Activated T-helper 2 cell treated with anti-CD3 and anti-CD28 coated beads, Interferon-gamma antibody, Interleukin-2, Interleukin-4, amounts not matched to agents 10 μg/mL and 5 μg/mL and 100 μg/mL, durations not matched to agents 14 hours and 24 hours and 36 hours (primary cell): ENCODE measurements around the gene MAGEE1. TPM values are rescaled to one million over a fixed set of nuclear protein-coding genes. Genes with fewer than 3 reads are reported as not detected.
A peak's percentile ranks its signal among the peaks of the same experiment; 100 is the strongest.

ENCODE experiments used
- DNase-seq: peaks from one replicate; pipeline ENCODE4 v3.0.0; 2021; ENCODE audit warnings: low spot score
- H3K27ac Mint-ChIP-seq: one replicate; pipeline ENCODE4 v1.8.0; 2021; ENCODE audit warnings: mixed read lengths
- H3K27me3 Mint-ChIP-seq: one replicate; pipeline ENCODE4 v1.8.0; 2021; ENCODE audit warnings: low read depth, mixed read lengths
- H3K36me3 Mint-ChIP-seq: one replicate; pipeline ENCODE4 v1.8.0; 2021; ENCODE audit warnings: low read depth, mixed read lengths
- H3K4me1 Mint-ChIP-seq: one replicate; pipeline ENCODE4 v1.8.0; 2021; ENCODE audit warnings: low read depth, mixed read lengths
- H3K4me3 Mint-ChIP-seq: one replicate; pipeline ENCODE4 v1.8.0; 2021; ENCODE audit warnings: low read depth, mild to moderate bottlenecking, moderate library complexity, mixed read lengths
- H3K9me3 Mint-ChIP-seq: one replicate; pipeline ENCODE4 v1.8.0; 2021; ENCODE audit warnings: mixed read lengths
- intact Hi-C: fragments of 100-400 bp; cut with micrococcal nuclease; formaldehyde crosslinking; loops from one replicate; pipeline ENCODE4 v1.15.1; 2023
- total RNA-seq: library from RNA; stranded (reverse); gene quantifications from 2 replicates; pipeline ENCODE4 v1.2.3, GENCODE V29; 2022

Gene MAGEE1, protein sequence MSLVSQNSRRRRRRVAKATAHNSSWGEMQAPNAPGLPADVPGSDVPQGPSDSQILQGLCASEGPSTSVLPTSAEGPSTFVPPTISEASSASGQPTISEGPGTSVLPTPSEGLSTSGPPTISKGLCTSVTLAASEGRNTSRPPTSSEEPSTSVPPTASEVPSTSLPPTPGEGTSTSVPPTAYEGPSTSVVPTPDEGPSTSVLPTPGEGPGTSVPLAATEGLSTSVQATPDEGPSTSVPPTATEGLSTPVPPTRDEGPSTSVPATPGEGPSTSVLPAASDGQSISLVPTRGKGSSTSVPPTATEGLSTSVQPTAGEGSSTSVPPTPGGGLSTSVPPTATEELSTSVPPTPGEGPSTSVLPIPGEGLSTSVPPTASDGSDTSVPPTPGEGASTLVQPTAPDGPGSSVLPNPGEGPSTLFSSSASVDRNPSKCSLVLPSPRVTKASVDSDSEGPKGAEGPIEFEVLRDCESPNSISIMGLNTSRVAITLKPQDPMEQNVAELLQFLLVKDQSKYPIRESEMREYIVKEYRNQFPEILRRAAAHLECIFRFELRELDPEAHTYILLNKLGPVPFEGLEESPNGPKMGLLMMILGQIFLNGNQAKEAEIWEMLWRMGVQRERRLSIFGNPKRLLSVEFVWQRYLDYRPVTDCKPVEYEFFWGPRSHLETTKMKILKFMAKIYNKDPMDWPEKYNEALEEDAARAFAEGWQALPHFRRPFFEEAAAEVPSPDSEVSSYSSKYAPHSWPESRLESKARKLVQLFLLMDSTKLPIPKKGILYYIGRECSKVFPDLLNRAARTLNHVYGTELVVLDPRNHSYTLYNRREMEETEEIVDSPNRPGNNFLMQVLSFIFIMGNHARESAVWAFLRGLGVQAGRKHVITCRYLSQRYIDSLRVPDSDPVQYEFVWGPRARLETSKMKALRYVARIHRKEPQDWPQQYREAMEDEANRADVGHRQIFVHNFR
- 2.4 and 2.8 TPM in 2 replicates for total RNA-seq

GRCh38 chrX:76427560-76428242 lies at the start of gene MAGEE1:
TSS of gene MAGEE1 (plus strand) at chrX:76427710. CDS start at chrX:76427931, 221 bp downstream.
- no peaks in the 10 kb centered on the region for H3K9me3 Mint-ChIP-seq
- no peak within 1 kb of the TSS for H3K27ac Mint-ChIP-seq
- peak; percentile 68 for DNase-seq
- peak within 1 kb of the TSS; percentile 85 for H3K4me3 Mint-ChIP-seq
- intact Hi-C loops, result no loop called here
- H3K4me1 Mint-ChIP-seq, result peaks cover 8% of the 10 kb centered on the region
- no peaks in the 10 kb centered on the region for H3K27me3 Mint-ChIP-seq
- no peaks in the 10 kb centered on the region for H3K36me3 Mint-ChIP-seq

GRCh38 chrX:76398970-76399369 lies 28.5 kb upstream of the MAGEE1 start:
- Mint-ChIP-seq H3K4me3 (no peak overlapping the region), H3K27ac (no peak overlapping the region), H3K4me1 (no peaks in the 10 kb centered on the region), H3K27me3 (no peaks in the 10 kb centered on the region), H3K9me3 (no peaks in the 10 kb centered on the region), H3K36me3 (no peaks in the 10 kb centered on the region)
- DNase-seq, result no peak
- intact Hi-C loops, result no loop called here

- Mint-ChIP-seq H3K27ac (no peak overlapping the region), H3K9me3 (no peaks in the 10 kb centered on the region), H3K36me3 (no peaks in the 10 kb centered on the region), H3K4me3 (no peak overlapping the region), H3K27me3 (no peaks in the 10 kb centered on the region), H3K4me1 (no peaks in the 10 kb centered on the region)
- intact Hi-C loops, result no loop called here
- DNase-seq, result no peak
Observed at GRCh38 chrX:76407795-76408194, 19.7 kb upstream of the MAGEE1 start.

DNA sequence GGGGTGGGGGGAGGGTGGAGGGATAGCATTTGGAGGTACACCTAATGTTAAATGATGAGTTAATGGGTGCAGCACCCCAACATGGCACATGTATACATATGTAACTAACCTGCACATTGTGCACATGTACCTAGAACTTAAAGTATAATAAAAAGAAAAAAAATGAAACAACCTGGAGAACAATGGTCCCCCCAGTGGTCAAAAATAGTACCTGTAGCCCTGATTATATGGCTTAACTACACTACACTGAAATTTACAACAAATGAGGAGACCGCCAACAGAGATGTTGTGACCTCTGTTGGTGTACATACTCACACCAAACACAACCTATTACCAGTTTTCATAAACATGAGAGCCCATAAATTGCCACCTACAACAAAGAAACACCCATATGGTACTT lies 7.3 kb upstream of the MAGEE1 start:
- H3K27me3 Mint-ChIP-seq, result peaks cover 2% of the 10 kb centered on the region
- no peak overlapping the region for H3K27ac Mint-ChIP-seq
- intact Hi-C loops, result no loop called here
- no peaks in the 10 kb centered on the region for H3K4me1 Mint-ChIP-seq
- no peak overlapping the region for H3K4me3 Mint-ChIP-seq
- DNase-seq, result no peak
- H3K9me3 Mint-ChIP-seq, result no peaks in the 10 kb centered on the region
- H3K36me3 Mint-ChIP-seq, result no peaks in the 10 kb centered on the region

DNA sequence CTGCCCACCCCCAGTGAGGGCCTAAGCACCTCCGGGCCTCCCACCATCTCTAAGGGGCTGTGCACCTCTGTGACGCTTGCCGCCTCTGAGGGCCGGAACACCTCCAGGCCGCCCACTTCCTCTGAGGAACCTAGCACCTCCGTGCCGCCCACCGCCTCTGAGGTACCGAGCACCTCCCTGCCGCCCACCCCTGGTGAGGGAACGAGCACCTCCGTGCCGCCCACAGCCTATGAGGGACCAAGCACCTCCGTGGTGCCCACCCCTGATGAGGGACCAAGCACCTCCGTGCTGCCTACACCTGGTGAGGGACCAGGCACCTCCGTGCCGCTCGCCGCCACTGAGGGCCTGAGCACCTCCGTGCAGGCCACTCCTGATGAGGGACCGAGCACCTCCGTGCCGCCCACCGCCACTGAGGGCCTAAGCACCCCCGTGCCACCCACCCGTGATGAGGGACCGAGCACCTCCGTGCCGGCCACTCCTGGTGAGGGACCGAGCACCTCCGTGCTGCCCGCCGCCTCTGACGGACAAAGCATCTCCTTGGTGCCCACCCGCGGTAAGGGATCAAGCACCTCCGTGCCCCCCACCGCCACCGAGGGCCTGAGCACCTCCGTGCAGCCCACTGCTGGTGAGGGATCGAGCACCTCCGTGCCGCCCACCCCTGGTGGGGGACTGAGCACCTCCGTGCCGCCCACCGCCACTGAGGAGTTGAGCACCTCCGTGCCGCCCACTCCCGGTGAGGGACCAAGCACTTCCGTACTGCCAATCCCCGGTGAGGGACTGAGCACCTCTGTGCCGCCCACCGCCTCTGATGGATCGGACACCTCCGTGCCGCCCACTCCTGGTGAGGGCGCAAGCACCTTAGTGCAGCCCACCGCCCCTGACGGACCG lies 977 bp downstream of the MAGEE1 start:
- H3K27ac Mint-ChIP-seq, result no peak overlapping the region

DNA sequence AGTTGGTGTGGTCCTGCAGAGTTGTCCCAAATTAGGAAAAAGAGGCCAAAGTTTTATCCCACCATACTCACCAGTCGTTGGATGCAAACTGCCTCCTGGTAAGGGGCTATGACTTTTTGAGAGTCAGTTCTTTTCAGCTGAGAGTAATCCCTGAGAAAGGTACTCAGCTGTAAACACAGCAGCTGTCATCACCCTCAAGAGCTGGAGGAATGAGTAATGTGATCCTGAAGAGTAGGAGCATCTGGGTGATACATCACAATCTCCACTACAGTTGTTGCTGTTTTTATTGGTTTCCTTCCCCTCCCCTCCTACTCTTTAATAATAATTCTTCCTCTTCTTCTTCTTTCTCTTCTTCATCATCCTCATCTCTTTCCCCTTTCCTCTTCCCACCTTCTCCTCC lies 5.7 kb downstream of the MAGEE1 start:
- intact Hi-C loops, result no loop called here
- no peak for DNase-seq
- H3K9me3 Mint-ChIP-seq, result no peaks in the 10 kb centered on the region
- H3K27ac Mint-ChIP-seq, result no peak overlapping the region
- no peaks in the 10 kb centered on the region for H3K36me3 Mint-ChIP-seq
- H3K27me3 Mint-ChIP-seq, result no peaks in the 10 kb centered on the region
- H3K4me3 Mint-ChIP-seq, result no peak overlapping the region
- H3K4me1 Mint-ChIP-seq, result peaks cover 7% of the 10 kb centered on the region

More for the DNA sequence above, 977 bp downstream of the MAGEE1 start:
- Mint-ChIP-seq H3K4me3 (peak overlapping the region; percentile 85), H3K4me1 (peaks cover 8% of the 10 kb centered on the region), H3K27me3 (no peaks in the 10 kb centered on the region), H3K36me3 (no peaks in the 10 kb centered on the region), H3K9me3 (no peaks in the 10 kb centered on the region)
- intact Hi-C loops, result no loop called here
- peak; percentile 23 for DNase-seq

- Mint-ChIP-seq H3K9me3 (no peaks in the 10 kb centered on the region), H3K27ac (no peak overlapping the region)
Observed at GRCh38 chrX:76434103-76434741, 6.7 kb downstream of the MAGEE1 start.

GRCh38 chrX:76439188-76439587 lies 11.7 kb downstream of the MAGEE1 start:
- Mint-ChIP-seq H3K4me1 (peaks cover 4% of the 10 kb centered on the region), H3K27me3 (no peaks in the 10 kb centered on the region), H3K27ac (no peak overlapping the region), H3K9me3 (peaks cover 16% of the 10 kb centered on the region), H3K4me3 (no peak overlapping the region), H3K36me3 (no peaks in the 10 kb centered on the region)
- intact Hi-C loops, result no loop called here
- DNase-seq, result no peak

More at GRCh38 chrX:76434103-76434741, 6.7 kb downstream of the MAGEE1 start:
- Mint-ChIP-seq H3K27me3 (no peaks in the 10 kb centered on the region), H3K36me3 (no peaks in the 10 kb centered on the region), H3K4me1 (peaks cover 7% of the 10 kb centered on the region), H3K4me3 (no peak overlapping the region)
- intact Hi-C loops, result no loop called here
- no peak for DNase-seq

DNA sequence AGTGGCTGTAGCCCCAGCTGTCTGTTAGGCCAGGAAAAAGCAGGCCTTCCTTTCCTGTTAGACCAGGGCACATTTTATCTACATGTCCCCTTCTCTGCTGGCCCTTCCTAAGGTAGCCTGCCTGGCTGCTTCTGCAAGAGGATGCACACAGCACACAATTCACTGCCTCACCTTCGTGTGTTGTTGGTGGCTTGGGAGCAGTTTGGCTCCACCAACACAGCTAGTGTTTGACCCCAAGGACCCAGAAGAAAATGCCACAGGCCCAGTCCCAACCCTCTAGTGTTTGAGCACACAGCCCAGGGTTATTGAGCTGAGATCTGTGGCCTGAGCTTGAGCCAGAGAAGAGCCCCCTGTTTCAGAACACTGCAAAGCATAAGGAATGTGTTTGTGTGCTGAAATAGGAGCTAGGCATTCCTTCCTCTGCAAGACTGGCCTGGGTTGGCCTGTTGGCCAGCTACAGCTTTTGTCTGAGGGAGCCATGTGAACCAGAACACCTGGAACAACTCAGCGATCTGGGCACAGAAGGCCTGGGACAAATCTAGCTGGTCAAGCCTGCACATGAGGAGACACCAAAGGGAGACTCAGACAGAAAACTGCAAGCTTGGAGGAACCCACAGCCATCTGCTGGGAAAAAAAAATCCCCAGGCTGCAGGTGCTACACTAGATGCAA lies 26.4 kb downstream of the MAGEE1 start:
- no peak overlapping the region for H3K27ac Mint-ChIP-seq
- H3K9me3 Mint-ChIP-seq, result no peaks in the 10 kb centered on the region
- intact Hi-C loops, result no loop called here
- DNase-seq, result no peak
- no peak overlapping the region for H3K4me3 Mint-ChIP-seq
- H3K4me1 Mint-ChIP-seq, result no peaks in the 10 kb centered on the region
- H3K27me3 Mint-ChIP-seq, result no peaks in the 10 kb centered on the region
- H3K36me3 Mint-ChIP-seq, result no peaks in the 10 kb centered on the region

- Mint-ChIP-seq H3K27me3 (no peaks in the 10 kb centered on the region), H3K27ac (no peak overlapping the region), H3K36me3 (no peaks in the 10 kb centered on the region), H3K4me3 (no peak overlapping the region), H3K4me1 (no peaks in the 10 kb centered on the region), H3K9me3 (no peaks in the 10 kb centered on the region)
- intact Hi-C loops, result no loop called here
- no peak for DNase-seq
Observed at GRCh38 chrX:76454456-76454927, 27.0 kb downstream of the MAGEE1 start.

DNA sequence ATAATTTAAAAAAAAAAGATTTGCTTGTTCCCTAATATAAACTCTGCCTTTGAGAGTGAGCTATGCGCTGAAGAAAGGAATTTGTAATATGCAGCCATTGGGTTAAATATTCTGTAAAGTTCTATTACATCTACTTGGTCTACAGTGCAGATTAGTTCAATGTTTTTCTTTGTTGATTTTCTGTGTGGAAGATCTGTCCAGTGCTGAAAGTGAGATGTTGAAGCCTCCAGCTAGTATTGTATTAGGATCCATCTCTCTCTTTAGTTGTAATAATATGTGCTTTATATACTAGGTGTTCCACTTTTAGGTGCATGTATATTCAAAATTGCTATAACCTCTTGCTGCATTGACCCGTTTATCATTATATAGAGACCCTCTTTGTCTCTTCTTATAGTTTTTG lies 49.8 kb downstream of the MAGEE1 start:
- Mint-ChIP-seq H3K9me3 (no peaks in the 10 kb centered on the region), H3K36me3 (no peaks in the 10 kb centered on the region), H3K27me3 (no peaks in the 10 kb centered on the region), H3K4me3 (no peak overlapping the region), H3K4me1 (no peaks in the 10 kb centered on the region), H3K27ac (no peak overlapping the region)
- intact Hi-C loops, result no loop called here
- no peak for DNase-seq
